WI38 (cell line): Measurements from ENCODE around the gene PGC.

ENCODE experiments used
- H3K4me3 ChIP-seq: 2 replicates; pipeline ENCODE4 v1.5.1; 2011; ENCODE audit warnings: low read depth, mild to moderate bottlenecking, control low read depth, low read length
- CTCF ChIP-seq: IDR thresholded peaks from 2 replicates; pipeline ENCODE4 v1.5.1; 2012; ENCODE audit warnings: low read depth, mild to moderate bottlenecking, control low read depth, low read length

Gene PGC

GRCh38 chr6:41709375-41709774 lies 37.8 kb downstream of the PGC start:
- no peak overlapping the region for H3K4me3 ChIP-seq
- no peak for TF ChIP-seq CTCF

GRCh38 chr6:41708856-41709255 lies 38.3 kb downstream of the PGC start:
- H3K4me3 ChIP-seq: no peak overlapping the region
- TF ChIP-seq CTCF: no peak

- no peak for TF ChIP-seq CTCF
- H3K4me3 ChIP-seq: no peak overlapping the region
Observed at GRCh38 chr6:41707565-41708200, 39.5 kb downstream of the PGC start.

GRCh38 chr6:41706876-41707564 lies 40.2 kb downstream of the PGC start:
- no peak for TF ChIP-seq CTCF
- no peak overlapping the region for H3K4me3 ChIP-seq

GRCh38 chr6:41705996-41706835 lies 41.0 kb downstream of the PGC start:
- no peak overlapping the region for H3K4me3 ChIP-seq
- peak; percentile 80 for TF ChIP-seq CTCF

GRCh38 chr6:41705311-41705995 lies 41.7 kb downstream of the PGC start:
- no peak overlapping the region for H3K4me3 ChIP-seq
- TF ChIP-seq CTCF: no peak
